Epidermal melanocyte (primary cell): ENCODE results near the gene SLC45A1.
A peak's percentile ranks its signal among the peaks of the same experiment; 100 is the strongest.
"Not testable (repeated sequence)": the region's sequence is repeated elsewhere in the genome, so short reads cannot be mapped to it uniquely, and the experiment has no call there.

Experiments
- DNase-seq: peaks from one replicate; pipeline ENCODE4 v3.0.0; 2011; ENCODE audit warnings: low spot score; ENCODE audit not compliant: insufficient read length

The SLC45A1 gene

GRCh38 chr1:8317647-8318381, at the start of gene SLC45A1:
Gene SLC45A1 (plus strand): TSS chr1:8318114. CDS start chr1:8324330, 6,216 bp downstream.
- DNase-seq, result peak; percentile 71

GRCh38 chr1:8273036-8273435, 44.9 kb upstream of the SLC45A1 start:
- no peak for DNase-seq

GRCh38 chr1:8274352-8274751, 43.6 kb upstream of the SLC45A1 start:
- DNase-seq, result no peak

- DNase-seq, result no peak
Observed at GRCh38 chr1:8276173-8276914, 41.6 kb upstream of the SLC45A1 start.

- no peak for DNase-seq
Observed at GRCh38 chr1:8276932-8277331, 41.0 kb upstream of the SLC45A1 start.

GRCh38 chr1:8278677-8279076, 39.2 kb upstream of the SLC45A1 start:
- not testable (repeated sequence) for DNase-seq

- DNase-seq, result no peak
Observed at GRCh38 chr1:8281843-8282509, 35.9 kb upstream of the SLC45A1 start.

GRCh38 chr1:8283058-8283884, 34.6 kb upstream of the SLC45A1 start:
- no peak for DNase-seq

GRCh38 chr1:8284127-8284526, 33.8 kb upstream of the SLC45A1 start:
- DNase-seq, result no peak

GRCh38 chr1:8285103-8285502, 32.8 kb upstream of the SLC45A1 start:
- DNase-seq, result no peak

- no peak for DNase-seq
Observed at GRCh38 chr1:8285965-8286364, 31.9 kb upstream of the SLC45A1 start.

- DNase-seq, result no peak
Observed at GRCh38 chr1:8293118-8293517, 24.8 kb upstream of the SLC45A1 start.

GRCh38 chr1:8293641-8294169, 24.2 kb upstream of the SLC45A1 start:
- no peak for DNase-seq

GRCh38 chr1:8294170-8294697, 23.7 kb upstream of the SLC45A1 start:
- no peak for DNase-seq

- no peak for DNase-seq
Observed at GRCh38 chr1:8297245-8297644, 20.7 kb upstream of the SLC45A1 start.

GRCh38 chr1:8299963-8300362, 18.0 kb upstream of the SLC45A1 start:
- DNase-seq, result no peak

- DNase-seq, result no peak
Observed at GRCh38 chr1:8302081-8302956, 15.6 kb upstream of the SLC45A1 start.

- DNase-seq, result no peak
Observed at GRCh38 chr1:8303141-8303540, 14.8 kb upstream of the SLC45A1 start.

GRCh38 chr1:8303876-8304275, 14.0 kb upstream of the SLC45A1 start:
- DNase-seq, result no peak

- DNase-seq, result no peak
Observed at GRCh38 chr1:8307628-8308027, 10.3 kb upstream of the SLC45A1 start.
